ENCODE measurements around the gene MAML2.
A peak's percentile ranks its signal among the peaks of the same experiment; 100 is the strongest.

Gene MAML2

DNA sequence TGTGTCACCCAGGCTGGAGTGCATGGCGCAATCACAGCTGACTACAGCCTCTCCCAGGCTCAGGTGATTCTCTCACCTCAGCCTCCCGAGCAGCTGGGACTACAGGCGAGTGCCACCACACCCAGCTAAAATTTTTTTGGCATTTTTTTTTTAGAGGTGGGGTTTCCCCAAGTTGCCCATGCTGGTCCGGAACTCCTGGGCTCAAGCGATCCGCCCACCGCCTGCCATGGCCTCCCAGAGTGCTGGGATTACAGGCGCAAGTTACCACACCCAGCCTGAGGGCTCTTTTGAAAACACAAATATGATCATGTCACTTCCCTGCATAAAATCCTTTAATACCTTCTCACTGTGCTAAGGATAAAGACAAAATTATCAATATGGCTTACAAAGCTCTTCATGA is 88.1 kb downstream of the MAML2 start:
- H3K4me3 ChIP-seq (ENCODE audit: control insufficient read depth, low read depth, low read length) = no peak overlapping the region
- TF ChIP-seq CTCF (conservative IDR thresholded peaks at IDR 0.05; ENCODE audit: control insufficient read depth, insufficient read depth, low read depth, low read length) = no peak
- DNase-seq (ENCODE audit: low read depth) = no peak

DNA sequence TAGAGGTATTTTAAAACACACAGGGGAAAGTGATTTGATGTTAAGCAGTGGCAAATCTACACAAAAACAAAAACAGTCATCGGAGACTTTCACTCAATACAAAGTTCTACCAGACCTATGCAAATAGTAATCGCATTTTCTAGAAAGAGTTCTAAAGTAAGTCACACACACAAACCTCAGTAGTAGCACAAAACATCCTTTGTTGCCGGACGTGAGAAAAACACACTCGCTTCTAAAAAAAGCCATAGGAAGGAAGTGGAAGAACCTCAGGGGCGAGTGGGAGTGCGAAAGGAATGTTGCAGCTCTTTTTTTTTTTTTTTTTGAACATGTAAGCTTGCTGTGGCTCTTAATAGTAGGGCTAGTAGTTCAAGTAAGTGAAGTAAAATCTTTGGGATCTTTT is 88.9 kb downstream of the MAML2 start:
- H3K4me3 ChIP-seq (ENCODE audit: control insufficient read depth, low read depth, low read length) = no peak overlapping the region
- peak; percentile 45 for DNase-seq (ENCODE audit: low read depth)
- no peak for TF ChIP-seq CTCF (conservative IDR thresholded peaks at IDR 0.05; ENCODE audit: control insufficient read depth, insufficient read depth, low read depth, low read length)

DNA sequence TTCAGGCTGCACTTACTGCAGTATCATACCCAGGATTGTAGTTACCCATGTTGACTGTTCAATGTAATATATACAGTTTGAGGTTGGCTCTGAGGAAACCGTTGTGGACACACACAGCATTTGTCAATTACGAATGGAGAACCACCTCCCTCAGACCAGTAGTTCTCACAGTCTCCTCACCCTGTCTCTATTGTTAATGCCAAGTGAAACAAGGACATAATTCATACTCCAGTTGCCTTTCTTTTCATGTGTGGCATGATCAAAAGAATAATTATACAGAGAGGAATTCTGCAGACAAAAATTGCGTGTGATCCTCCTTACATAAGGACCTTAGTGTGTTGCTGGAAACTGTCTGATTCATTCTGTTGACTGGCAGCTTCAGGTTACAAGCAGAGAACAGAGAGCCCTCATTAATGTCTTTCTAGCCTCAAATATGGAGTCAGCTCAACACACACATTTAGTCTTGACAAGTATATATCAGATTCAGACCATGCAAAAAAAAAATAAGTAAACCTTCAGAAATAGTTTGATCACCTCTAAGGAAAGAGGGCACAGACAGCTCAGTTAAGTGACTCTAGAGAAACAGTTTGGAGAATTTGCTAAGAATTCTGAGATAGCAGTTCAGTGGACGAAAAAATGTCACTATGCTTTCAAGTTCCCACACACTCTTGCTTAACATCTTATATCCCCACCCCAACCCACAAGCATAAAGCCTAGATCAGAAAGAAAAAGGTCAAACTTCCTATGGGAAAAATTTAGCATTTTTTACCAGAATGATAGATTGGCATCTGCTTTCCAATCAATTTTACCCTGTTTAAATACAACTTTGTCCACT is 96.1 kb downstream of the MAML2 start:
- TF ChIP-seq CTCF (conservative IDR thresholded peaks at IDR 0.05; ENCODE audit: control insufficient read depth, insufficient read depth, low read depth, low read length) = no peak
- peak; percentile 68 for DNase-seq (ENCODE audit: low read depth)
- no peak overlapping the region for H3K4me3 ChIP-seq (ENCODE audit: control insufficient read depth, low read depth, low read length)

GRCh38 chr11:96242971-96243647 is 99.9 kb downstream of the MAML2 start:
- TF ChIP-seq CTCF (conservative IDR thresholded peaks at IDR 0.05; ENCODE audit: control insufficient read depth, insufficient read depth, low read depth, low read length) = no peak
- peak; percentile 97 for DNase-seq (ENCODE audit: low read depth)
- H3K4me3 ChIP-seq (ENCODE audit: control insufficient read depth, low read depth, low read length) = peak overlapping the region; percentile 52

- peak; percentile 66 for DNase-seq (ENCODE audit: low read depth)
- H3K4me3 ChIP-seq (ENCODE audit: control insufficient read depth, low read depth, low read length) = no peak overlapping the region
- TF ChIP-seq CTCF (conservative IDR thresholded peaks at IDR 0.05; ENCODE audit: control insufficient read depth, insufficient read depth, low read depth, low read length) = no peak
Measured at GRCh38 chr11:96242191-96242847, 100.7 kb downstream of the MAML2 start.

GRCh38 chr11:96241331-96241841 is 101.6 kb downstream of the MAML2 start:
- no peak overlapping the region for H3K4me3 ChIP-seq (ENCODE audit: control insufficient read depth, low read depth, low read length)
- TF ChIP-seq CTCF (conservative IDR thresholded peaks at IDR 0.05; ENCODE audit: control insufficient read depth, insufficient read depth, low read depth, low read length) = no peak
- no peak for DNase-seq (ENCODE audit: low read depth)
